H1 (cell line): Measurements from ENCODE around the gene WNK2. TPM values are rescaled to one million over a fixed set of nuclear protein-coding genes. Genes with fewer than 3 reads are reported as not detected.

ENCODE experiments used
- CTCF ChIA-PET: fragments of 300-600 bp; sonication (Branson Sonifier 250); formaldehyde crosslinking; loops from one replicate; lab custom pipeline; 2021; ENCODE audit not compliant: partially characterized antibody; lab: Charles Lee
- POLR2A ChIA-PET: fragments of 300-600 bp; sonication (Branson Sonifier 250); formaldehyde crosslinking; loops from one replicate; lab custom pipeline; 2021; ENCODE audit warnings: inconsistent platforms; ENCODE audit not compliant: partially characterized antibody; lab: Charles Lee
- DNase-seq, 2 experiments: peaks; one replicate each; pipeline versions ENCODE4 v3.0.0 to v3.0.0-alpha.2; 2010 to 2022; ENCODE audit warnings: low spot score in 2 of 2, low read depth in 1 of 2, mixed read lengths in 1 of 2
- FAIRE-seq: peaks from 2 replicates; lab custom pipeline; 2011; peaks lifted over from hg19 to GRCh38; lab: Jason Lieb, UNC
- H2AFZ ChIP-seq: 2 replicates; pipeline ENCODE4 v1.8.1; 2012; ENCODE audit warnings: low read length, inconsistent platforms
- H2AK5ac ChIP-seq: 2 replicates; pipeline ENCODE4 v1.6.1; 2013; ENCODE audit warnings: low read depth, low read length
- H2BK120ac ChIP-seq: replicated peaks from 2 replicates; pipeline ENCODE3; 2013; ENCODE audit warnings: low read depth, low read length, inconsistent platforms
- H2BK12ac ChIP-seq: 2 replicates; pipeline ENCODE4 v1.6.1; 2013; ENCODE audit warnings: low read depth, low read length
- H2BK15ac ChIP-seq: 2 replicates; pipeline ENCODE4 v1.6.1; 2013; ENCODE audit warnings: low read length
- H2BK20ac ChIP-seq: 2 replicates; pipeline ENCODE4 v1.6.1; 2013; ENCODE audit warnings: low read length
- H2BK5ac ChIP-seq: 2 replicates; pipeline ENCODE4 v1.6.1; 2013; ENCODE audit warnings: low read depth, low read length
- H3K14ac ChIP-seq: 2 replicates; pipeline ENCODE4 v1.6.1; 2013; ENCODE audit warnings: inconsistent platforms; ENCODE audit not compliant: insufficient read length
- H3K18ac ChIP-seq: 2 replicates; pipeline ENCODE4 v1.6.1; 2013; ENCODE audit warnings: low read length; ENCODE audit errors: extremely low read depth
- H3K23ac ChIP-seq: 2 replicates; pipeline ENCODE4 v1.6.1; 2013; ENCODE audit warnings: inconsistent platforms; ENCODE audit not compliant: insufficient read length
- H3K23me2 ChIP-seq: 2 replicates; pipeline ENCODE4 v1.6.1; 2013; ENCODE audit warnings: low read depth, low read length
- H3K27ac ChIP-seq: 2 replicates; pipeline ENCODE4 v1.6.1; 2011; ENCODE audit warnings: low read depth, low read length, inconsistent platforms
- H3K27me3 ChIP-seq, 4 experiments: replicated peaks in 1 of 4; 1 replicate in 1 of 4; 2 replicates in 3 of 4; pipeline versions ENCODE4 v1.6.1 to v1.8.1; 2011 to 2013; ENCODE audit warnings: low read length in 3 of 4, mild to moderate bottlenecking in 3 of 4, inconsistent platforms in 2 of 4, mixed read lengths in 2 of 4, moderate library complexity in 1 of 4; ENCODE audit not compliant: control insufficient read depth in 3 of 4, insufficient read depth in 3 of 4; ENCODE audit errors: extremely low read depth in 1 of 4
- H3K36me3 ChIP-seq, 4 experiments: 2 replicates each; pipeline versions ENCODE4 v1.6.1 to v1.8.1; 2011 to 2013; ENCODE audit warnings: mild to moderate bottlenecking in 4 of 4, low read length in 3 of 4, moderate library complexity in 2 of 4, control low read depth in 1 of 4, inconsistent platforms in 1 of 4; ENCODE audit not compliant: insufficient read depth in 4 of 4, control insufficient read depth in 2 of 4
- H3K4ac ChIP-seq: replicated peaks from 2 replicates; pipeline ENCODE3; 2013; ENCODE audit warnings: low read length, low read depth, mixed read lengths, inconsistent platforms; ENCODE audit not compliant: insufficient read length
- H3K4me1 ChIP-seq, 4 experiments: replicated peaks in 1 of 4; 1 replicate in 1 of 4; 2 replicates in 3 of 4; pipeline versions ENCODE4 v1.6.1 to v1.8.1; 2011 to 2013; ENCODE audit warnings: low read length in 3 of 4, inconsistent platforms in 2 of 4, mixed read lengths in 1 of 4; ENCODE audit not compliant: insufficient read depth in 4 of 4, control insufficient read depth in 3 of 4
- H3K4me2 ChIP-seq, 2 experiments: 2 replicates each; pipeline versions ENCODE4 v1.6.1 to v1.8.1; 2011 to 2013; ENCODE audit warnings: low read depth in 2 of 2, low read length in 2 of 2, control low read depth in 1 of 2, inconsistent platforms in 1 of 2, mild to moderate bottlenecking in 1 of 2; ENCODE audit not compliant: insufficient read depth in 1 of 2
- H3K4me3 ChIP-seq, 4 experiments: fragments of 200-600, 300-600 bp in 1 of 4; sonication (generic), shearing (Covaris generic), sonication (Bioruptor Twin) in 1 of 4; 2 replicates each; pipeline versions ENCODE4 v1.5.1 to v1.8.1; 2011 to 2016; ENCODE audit warnings: low read length in 4 of 4, low read depth in 3 of 4, control low read depth in 2 of 4, inconsistent platforms in 2 of 4, mild to moderate bottlenecking in 2 of 4, mixed read lengths in 1 of 4, moderate library complexity in 1 of 4; ENCODE audit not compliant: insufficient read depth in 2 of 4; ENCODE audit errors: extremely low read depth in 1 of 4
- H3K56ac ChIP-seq: replicated peaks from 2 replicates; pipeline ENCODE3; 2013; ENCODE audit warnings: low read depth, mild to moderate bottlenecking, mixed read lengths, low read length, inconsistent platforms; ENCODE audit not compliant: insufficient read length
- H3K79me1 ChIP-seq: 2 replicates; pipeline ENCODE4 v1.6.1; 2013; ENCODE audit warnings: low read depth, low read length, control low read depth
- H3K79me2 ChIP-seq, 2 experiments: 2 replicates each; pipeline versions ENCODE4 v1.6.1 to v1.8.1; 2012 to 2013; ENCODE audit warnings: low read length in 2 of 2, mild to moderate bottlenecking in 2 of 2, inconsistent platforms in 1 of 2; ENCODE audit not compliant: insufficient read depth in 2 of 2, control insufficient read depth in 1 of 2
- H3K9ac ChIP-seq, 4 experiments: replicated peaks in 1 of 4; 1 replicate in 1 of 4; 2 replicates in 3 of 4; pipeline versions ENCODE4 v1.6.1 to v1.8.1; 2011 to 2013; ENCODE audit warnings: low read depth in 3 of 4, low read length in 3 of 4, control low read depth in 2 of 4, mild to moderate bottlenecking in 2 of 4, moderate library complexity in 2 of 4, inconsistent platforms in 1 of 4; ENCODE audit errors: extremely low read depth in 1 of 4
- H3K9me3 ChIP-seq, 2 experiments: 2 replicates each; pipeline versions ENCODE4 v1.6.1 to v1.8.1; 2012 to 2013; ENCODE audit warnings: mild to moderate bottlenecking in 2 of 2, moderate library complexity in 2 of 2, control low read depth in 1 of 2, inconsistent platforms in 1 of 2, low read depth in 1 of 2, low read length in 1 of 2, mixed read lengths in 1 of 2; ENCODE audit not compliant: insufficient read depth in 2 of 2
- H4K20me1 ChIP-seq, 2 experiments: replicated peaks in 1 of 2; 2 replicates each; pipeline versions ENCODE3 to v1.8.1; 2011 to 2013; ENCODE audit warnings: inconsistent platforms in 2 of 2, low read length in 2 of 2, mild to moderate bottlenecking in 1 of 2; ENCODE audit not compliant: insufficient read depth in 2 of 2, control insufficient read depth in 1 of 2
- H4K5ac ChIP-seq: 2 replicates; pipeline ENCODE4 v1.6.1; 2013; ENCODE audit warnings: low read length, low read depth, mixed read lengths, inconsistent platforms; ENCODE audit not compliant: insufficient read length
- H4K8ac ChIP-seq: 2 replicates; pipeline ENCODE4 v1.8.0; 2013; ENCODE audit warnings: mild to moderate bottlenecking, moderate library complexity, low read length, inconsistent platforms; ENCODE audit not compliant: insufficient read depth; ENCODE audit errors: extremely low read depth
- H4K91ac ChIP-seq: replicated peaks from 2 replicates; pipeline ENCODE3; 2013; ENCODE audit warnings: low read length, mixed read lengths, inconsistent platforms; ENCODE audit not compliant: insufficient read length
- ASH2L ChIP-seq: fragments of 200-600, 300-600 bp; sonication (generic); IDR thresholded peaks from one replicate; pipeline ENCODE4 v1.7.1; 2017; ENCODE audit warnings: low read length
- CTCF ChIP-seq, 3 experiments: IDR thresholded peaks; 1 replicate in 2 of 3; 2 replicates in 1 of 3; pipeline versions ENCODE4 v1.5.1 to v1.6.1; 2011; ENCODE audit warnings: low read length in 3 of 3, mild to moderate bottlenecking in 3 of 3, inconsistent platforms in 2 of 3, low read depth in 1 of 3, moderate library complexity in 1 of 3; ENCODE audit not compliant: insufficient read depth in 1 of 3; ENCODE audit errors: control extremely low read depth in 1 of 3
- EZH2 ChIP-seq: fragments of 200-600 bp; sonication (generic); IDR thresholded peaks from 2 replicates; pipeline ENCODE4 v1.7.1; 2012; ENCODE audit warnings: low read depth, mild to moderate bottlenecking, moderate library complexity, low read length, inconsistent platforms; ENCODE audit not compliant: severe bottlenecking
- GABPA ChIP-seq: IDR thresholded peaks from 2 replicates; pipeline ENCODE4 v1.6.1; 2011; ENCODE audit warnings: mild to moderate bottlenecking, low read length, moderate library complexity, borderline replicate concordance; ENCODE audit not compliant: insufficient read depth
- HDAC2 ChIP-seq, 2 experiments: fragments of 300-600 bp in 1 of 2; sonication (generic) in 1 of 2; IDR thresholded peaks; 2 replicates each; pipeline ENCODE4 v1.6.1; 2011 to 2012; ENCODE audit warnings: low read depth in 2 of 2, low read length in 2 of 2, mild to moderate bottlenecking in 2 of 2, moderate library complexity in 2 of 2, borderline replicate concordance in 1 of 2, inconsistent platforms in 1 of 2
- RAD21 ChIP-seq, 2 experiments: IDR thresholded peaks in 1 of 2; conservative IDR thresholded peaks in 1 of 2; 2 replicates each; pipeline ENCODE4 v1.6.1; 2011; ENCODE audit warnings: low read depth in 2 of 2, low read length in 2 of 2, improper control_type of control experiment in 1 of 2, inconsistent platforms in 1 of 2, mild to moderate bottlenecking in 1 of 2, moderate library complexity in 1 of 2
- RBBP5 ChIP-seq: IDR thresholded peaks from 2 replicates; pipeline ENCODE4 v1.7.1; 2012; ENCODE audit warnings: low read depth, mild to moderate bottlenecking, inconsistent platforms, low read length, moderate library complexity, borderline replicate concordance
- WGBS, 2 experiments: shearing (Covaris generic) in 1 of 2; methylation state at CpG; one replicate each; pipeline versions ENCODE4 v1.1.6 to v1.1.7; 2013 to 2015; ENCODE audit warnings: low lambda C conversion rate in 2 of 2, mixed read lengths in 2 of 2, inconsistent platforms in 1 of 2, low coverage in 1 of 2, missing lambda C conversion rate in 1 of 2; ENCODE audit not compliant: insufficient replicate concordance in 2 of 2, insufficient coverage in 1 of 2, insufficient read length in 1 of 2; ENCODE audit errors: extremely low coverage in 1 of 2, missing lambda C conversion rate in 1 of 2; 5-methylcytosine and 5-hydroxymethylcytosine counted together
- polyA plus RNA-seq, 7 experiments: library from polyadenylated mRNA; depleted of rRNA in 3 of 7; stranded (reverse) in 5 of 7; unstranded in 2 of 7; fragments of >200 nt in 5 of 7; fragments of 200-250 nt in 2 of 7; gene quantifications; 1 replicate in 5 of 7; 2 replicates in 1 of 7; 4 replicates in 1 of 7; pipeline versions ENCODE4 v1.2.1 to v1.2.3, GENCODE V29; 2011 to 2013; ENCODE audit warnings: missing spikeins in 2 of 7, mixed read lengths in 2 of 7
- total RNA-seq: library from RNA; stranded (reverse); fragmentation: NEBNext Ultra II Directional; extraction: Animal tissue kit (Norgen Biotek cat#: 25700); gene quantifications from 2 replicates; pipeline ENCODE4 v1.2.1, GENCODE V29; 2021

WNK2 gene
- total and polyA plus RNA-seq, 2 of the 8 experiments (the other 6 are each of a cell fraction or from before 2014, with no cell fraction given), result 12.0 to 87.2 TPM

- DNase-seq (peak; percentile 46 to 77), FAIRE-seq (no peak)
- H3K56ac ChIP-seq, result no peak overlapping the region
- no peak overlapping the region for H2AFZ ChIP-seq
- no peak overlapping the region for H2BK120ac ChIP-seq
- H4K91ac ChIP-seq, result no peak overlapping the region
- H4K8ac ChIP-seq, result peak overlapping the region; percentile 60; the same call in 1 of the 2 replicates
- H3K79me2 ChIP-seq, result no peaks in the 10 kb centered on the region
- CTCF ChIA-PET, result interaction anchor here (0.9 to 5.3 kb wide), 31 partner anchors 9 to 198 kb away, joined by 3 to 35 read pairs (median 4); no protein-coding TSS in a partner anchor
- no peak overlapping the region for H2AK5ac ChIP-seq
- no peak overlapping the region for H2BK20ac ChIP-seq
- no peaks in the 10 kb centered on the region for H3K23me2 ChIP-seq
- no peaks in the 10 kb centered on the region for H3K79me1 ChIP-seq
- peaks cover 0 to 2% of the 10 kb centered on the region in 2 experiments for H4K20me1 ChIP-seq
- H3K14ac ChIP-seq, result no peak overlapping the region
- no peaks in the 10 kb centered on the region for H3K9me3 ChIP-seq
- 78% methylated on average over 16 of the region's 17 CpGs; no CpG with 5 or more reads in 1 of the 2 experiments for whole genome bisulfite sequencing, 2 experiments
- no peak overlapping the region for H3K18ac ChIP-seq
- no peak overlapping the region for H3K27ac ChIP-seq
- H2BK5ac ChIP-seq, result no peak overlapping the region
- H3K4me3 ChIP-seq, result no peak overlapping the region
- H3K4me2 ChIP-seq, result no peak overlapping the region
- no peak overlapping the region for H3K23ac ChIP-seq
- no peak overlapping the region for H2BK15ac ChIP-seq
- POLR2A ChIA-PET, result interaction anchor here (0.6 to 0.7 kb wide), 2 partner anchors 11 to 141 kb away, joined by 3 to 4 read pairs; no protein-coding TSS in a partner anchor
- no peak overlapping the region for H3K4ac ChIP-seq
- H3K27me3 ChIP-seq, result no peaks in the 10 kb centered on the region
- H3K4me1 ChIP-seq, result no peaks in the 10 kb centered on the region; a peak in 1 of 7 replicates
- no peak overlapping the region for H2BK12ac ChIP-seq
- H3K36me3 ChIP-seq, result peaks cover 0 to under 1% (median 0%) of the 10 kb centered on the region in 4 experiments; a peak in 1 of 8 replicates
- H4K5ac ChIP-seq, result no peak overlapping the region
- no peak overlapping the region for H3K9ac ChIP-seq
- peak; percentile 80 to 86 for TF ChIP-seq RAD21 (IDR thresholded peaks at IDR 0.05 in 1 of 2, conservative IDR thresholded peaks at IDR 0.05 in 1 of 2; ENCODE audit: low read depth in 2 of 2, low read length in 2 of 2)
- peak; percentile 59; the same call in 1 of the 2 replicates for TF ChIP-seq GABPA
- TF ChIP-seq EZH2, result no peak
- no peak for TF ChIP-seq HDAC2 (IDR thresholded peaks at IDR 0.05; ENCODE audit: borderline replicate concordance in 1 of 2, low read depth in 2 of 2, low read length in 2 of 2)
- no peak for TF ChIP-seq ASH2L
- peak in 2 of 3 experiments; percentile 87 to 88; a peak in 3 of 4 replicates for TF ChIP-seq CTCF (IDR thresholded peaks at IDR 0.05; ENCODE audit: control extremely low read depth in 1 of 3, insufficient read depth in 1 of 3, low read depth in 1 of 3, low read length in 3 of 3)
- no peak for TF ChIP-seq RBBP5
Observed at GRCh38 chr9:93304574-93305496, 120.9 kb downstream of the WNK2 start.
